Loucy (cell line): ENCODE data around the gene SETD3.

ENCODE experiments used
- H2AFZ ChIP-seq: fragments of 200-600 bp; sonication (generic); 2 replicates; pipeline ENCODE4 v1.6.0; 2016; ENCODE audit warnings: antibody characterized with exemption, mild to moderate bottlenecking, low read length, moderate library complexity
- H3F3A ChIP-seq: fragments of 200-600 bp; 2 replicates; pipeline ENCODE4 v1.6.0; 2016; ENCODE audit warnings: antibody characterized with exemption, low read depth, mild to moderate bottlenecking
- H3K27me3 ChIP-seq: fragments of 200-600 bp; sonication (generic); 2 replicates; pipeline ENCODE4 v1.6.1; 2014; ENCODE audit warnings: low read length, mild to moderate bottlenecking; ENCODE audit not compliant: insufficient read depth, poor library complexity, severe bottlenecking
- H3K36me3 ChIP-seq: fragments of 200-600 bp; sonication (generic); 2 replicates; pipeline ENCODE4 v1.6.1; 2016; ENCODE audit warnings: low read length; ENCODE audit not compliant: insufficient read depth
- H3K4me1 ChIP-seq: fragments of 200-600 bp; sonication (generic); 2 replicates; pipeline ENCODE4 v1.5.1; 2014; ENCODE audit warnings: low read length, mild to moderate bottlenecking; ENCODE audit not compliant: insufficient read depth, poor library complexity, severe bottlenecking
- H3K4me2 ChIP-seq: fragments of 200-600 bp; sonication (generic); 2 replicates; pipeline ENCODE4 v1.6.0; 2014; ENCODE audit warnings: antibody characterized with exemption, low read length, low read depth, mild to moderate bottlenecking; ENCODE audit not compliant: poor library complexity, severe bottlenecking
- H3K4me3 ChIP-seq: fragments of 200-600 bp; sonication (generic); 2 replicates; pipeline ENCODE4 v1.5.1; 2014; ENCODE audit warnings: low read length, mild to moderate bottlenecking, mixed read lengths; ENCODE audit not compliant: poor library complexity, severe bottlenecking
- H3K79me2 ChIP-seq: fragments of 200-600 bp; sonication (generic); 2 replicates; pipeline ENCODE4 v1.6.1; 2014; ENCODE audit warnings: low read length; ENCODE audit not compliant: insufficient read depth
- H3K9ac ChIP-seq: fragments of 200-600 bp; sonication (generic); 2 replicates; pipeline ENCODE4 v1.6.0; 2014; ENCODE audit warnings: mild to moderate bottlenecking, low read depth, low read length, moderate library complexity; ENCODE audit not compliant: poor library complexity, severe bottlenecking
- H3K9me2 ChIP-seq: fragments of 200-600 bp; sonication (generic); replicated peaks from 2 replicates; pipeline ENCODE4 v1.6.1; 2016; ENCODE audit warnings: low read depth, low read length, mixed read lengths
- H3K9me3 ChIP-seq: fragments of 200-600 bp; sonication (generic); 2 replicates; pipeline ENCODE4 v1.6.1; 2014; ENCODE audit warnings: mild to moderate bottlenecking, antibody characterized with exemption, low read length, low read depth; ENCODE audit not compliant: insufficient read depth
- H4K20me1 ChIP-seq: fragments of 200-600 bp; sonication (generic); 2 replicates; pipeline ENCODE4 v1.6.0; 2014; ENCODE audit warnings: antibody characterized with exemption, low read length, mild to moderate bottlenecking; ENCODE audit not compliant: insufficient read depth, poor library complexity, severe bottlenecking
- EZH2phosphoT487 ChIP-seq: fragments of 200-600 bp; IDR thresholded peaks from 2 replicates; pipeline ENCODE4 v1.6.1; 2018; ENCODE audit warnings: antibody characterized with exemption, mild to moderate bottlenecking, moderate library complexity, borderline replicate concordance
- TF ChIP-seq, protein P1 (sequence below): fragments of 200-600 bp; sonication (generic); conservative IDR thresholded peaks from 2 replicates; pipeline ENCODE4 v1.5.1; 2014; ENCODE audit warnings: mild to moderate bottlenecking, antibody characterized with exemption, low read length

SETD3 gene

GRCh38 chr14:99463974-99464373 lies 16.7 kb downstream of the SETD3 start:
- H4K20me1 ChIP-seq = peaks cover 27% of the 10 kb centered on the region
- no peaks in the 10 kb centered on the region for H3F3A ChIP-seq
- peaks cover 14% of the 10 kb centered on the region for H3K4me1 ChIP-seq
- H3K9me2 ChIP-seq = no peaks in the 10 kb centered on the region
- H3K4me2 ChIP-seq = no peak overlapping the region
- H3K79me2 ChIP-seq = peaks cover 40% of the 10 kb centered on the region
- H3K9ac ChIP-seq = no peak overlapping the region
- peaks cover 58% of the 10 kb centered on the region; the same call in 1 of the 2 replicates for H3K36me3 ChIP-seq
- no peaks in the 10 kb centered on the region for H3K27me3 ChIP-seq
- H3K9me3 ChIP-seq = no peaks in the 10 kb centered on the region
- H3K4me3 ChIP-seq = no peak overlapping the region
- H2AFZ ChIP-seq = no peak overlapping the region
- TF ChIP-seq EZH2phosphoT487 = no peak
- TF ChIP-seq, protein P1, sequence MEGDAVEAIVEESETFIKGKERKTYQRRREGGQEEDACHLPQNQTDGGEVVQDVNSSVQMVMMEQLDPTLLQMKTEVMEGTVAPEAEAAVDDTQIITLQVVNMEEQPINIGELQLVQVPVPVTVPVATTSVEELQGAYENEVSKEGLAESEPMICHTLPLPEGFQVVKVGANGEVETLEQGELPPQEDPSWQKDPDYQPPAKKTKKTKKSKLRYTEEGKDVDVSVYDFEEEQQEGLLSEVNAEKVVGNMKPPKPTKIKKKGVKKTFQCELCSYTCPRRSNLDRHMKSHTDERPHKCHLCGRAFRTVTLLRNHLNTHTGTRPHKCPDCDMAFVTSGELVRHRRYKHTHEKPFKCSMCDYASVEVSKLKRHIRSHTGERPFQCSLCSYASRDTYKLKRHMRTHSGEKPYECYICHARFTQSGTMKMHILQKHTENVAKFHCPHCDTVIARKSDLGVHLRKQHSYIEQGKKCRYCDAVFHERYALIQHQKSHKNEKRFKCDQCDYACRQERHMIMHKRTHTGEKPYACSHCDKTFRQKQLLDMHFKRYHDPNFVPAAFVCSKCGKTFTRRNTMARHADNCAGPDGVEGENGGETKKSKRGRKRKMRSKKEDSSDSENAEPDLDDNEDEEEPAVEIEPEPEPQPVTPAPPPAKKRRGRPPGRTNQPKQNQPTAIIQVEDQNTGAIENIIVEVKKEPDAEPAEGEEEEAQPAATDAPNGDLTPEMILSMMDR = no peak

GRCh38 chr14:99462210-99462609 lies 18.4 kb downstream of the SETD3 start:
- no peak overlapping the region for H3K4me2 ChIP-seq
- no peaks in the 10 kb centered on the region for H3K4me1 ChIP-seq
- TF ChIP-seq, protein P1 = no peak
- TF ChIP-seq EZH2phosphoT487 = no peak
- H3K79me2 ChIP-seq = peaks cover 22% of the 10 kb centered on the region
- no peak overlapping the region for H3K9ac ChIP-seq
- H3K4me3 ChIP-seq = no peak overlapping the region
- H4K20me1 ChIP-seq = peaks cover 12% of the 10 kb centered on the region
- H3K9me2 ChIP-seq = no peaks in the 10 kb centered on the region
- H2AFZ ChIP-seq = no peak overlapping the region
- no peaks in the 10 kb centered on the region for H3F3A ChIP-seq
- no peaks in the 10 kb centered on the region for H3K27me3 ChIP-seq
- peaks cover 70% of the 10 kb centered on the region; the same call in 1 of the 2 replicates for H3K36me3 ChIP-seq
- no peaks in the 10 kb centered on the region for H3K9me3 ChIP-seq

GRCh38 chr14:99461411-99462085 lies 19.1 kb downstream of the SETD3 start:
- Histone ChIP-seq H3K4me1 (no peaks in the 10 kb centered on the region), H3K27me3 (no peaks in the 10 kb centered on the region), H3K9me3 (no peaks in the 10 kb centered on the region), H3K36me3 (peaks cover 77% of the 10 kb centered on the region; the same call in 1 of the 2 replicates), H3K4me2 (no peak overlapping the region), H3K4me3 (no peak overlapping the region), H3K79me2 (peaks cover 16% of the 10 kb centered on the region; the same call in 1 of the 2 replicates), H3K9ac (no peak overlapping the region), H4K20me1 (peaks cover 9% of the 10 kb centered on the region), H3F3A (no peaks in the 10 kb centered on the region), H3K9me2 (no peaks in the 10 kb centered on the region), H2AFZ (no peak overlapping the region)
- TF ChIP-seq EZH2phosphoT487 = no peak
- TF ChIP-seq, protein P1 = no peak
